ENCODE measurements around the gene LPA.

GRCh38 chr6:160595838-160596832, 67.9 kb downstream of the LPA start:
- TF ChIP-seq GTF3A (CRISPR knock-in tag; conservative IDR thresholded peaks at IDR 0.05) (no peak), RAD21 (CRISPR knock-in tag; IDR thresholded peaks at IDR 0.05) (no peak), PHF8 (CRISPR knock-in tag; IDR thresholded peaks at IDR 0.05) (no peak), REST (IDR thresholded peaks at IDR 0.05; ENCODE audit: borderline replicate concordance in 1 of 2, low read depth in 1 of 2, low read length in 2 of 2) (no peak)
